GM12878 (cell line): ENCODE measurements around the gene P3H2. TPM values are rescaled to one million over a fixed set of nuclear protein-coding genes. Genes with fewer than 3 reads are reported as not detected.

Experiments used
- ATAC-seq: fragments of 200-7000 bp; cut with Tn5 transposase; 3 replicates; pipeline ENCODE4 v1.9.1; 2020; ENCODE audit warnings: mild to moderate bottlenecking, moderate library complexity
- BruUV-seq: library from RNA; stranded (reverse); fragments of 400-500 nt; replicated peaks from 2 replicates; lab custom pipeline; 2021; lab: Mats Ljungman, UMichigan
- CTCF ChIA-PET: fragments of 300-600 bp; sonication (Branson Sonifier 250); formaldehyde crosslinking; extraction: SDS; loops from one replicate; lab custom pipeline; 2021; ENCODE audit warnings: inconsistent platforms; lab: Yijun Ruan, JAX
- POLR2A ChIA-PET: fragments of 350-600 bp; formaldehyde crosslinking; extraction: SDS; loops from one replicate; lab custom pipeline; 2021; ENCODE audit warnings: inconsistent platforms; lab: Charles Lee
- RAD21 ChIA-PET: fragments of 300-600 bp; sonication (Branson Sonifier 250); formaldehyde crosslinking; loops from one replicate; lab custom pipeline; 2023; ENCODE audit warnings: antibody characterized with exemption; ENCODE audit not compliant: unreplicated experiment; lab: Charles Lee
- SMC1A ChIA-PET: fragments of 300-600 bp; sonication (Branson Sonifier 250); formaldehyde crosslinking; loops from one replicate; lab custom pipeline; 2023; ENCODE audit not compliant: unreplicated experiment, uncharacterized antibody; lab: Charles Lee
- DNase-seq: peaks from one replicate; pipeline ENCODE4 v3.0.0-alpha.2; 2011; ENCODE audit warnings: low read depth, low spot score
- FAIRE-seq: peaks from 3 replicates; lab custom pipeline; 2011; peaks lifted over from hg19 to GRCh38; lab: Jason Lieb, UNC
- H2AFZ ChIP-seq: 2 replicates; pipeline ENCODE4 v1.6.0; 2011; ENCODE audit warnings: low read depth, low read length, control low read depth; ENCODE audit not compliant: control insufficient read depth
- H3K27ac ChIP-seq: 2 replicates; pipeline ENCODE4 v1.5.1; 2011; ENCODE audit warnings: control low read depth; ENCODE audit not compliant: control insufficient read depth, insufficient read depth
- H3K27me3 ChIP-seq, 2 experiments: replicated peaks in 1 of 2; 2 replicates each; pipeline versions ENCODE4 v1.6.0 to v1.6.1; 2011; ENCODE audit warnings: low read length in 1 of 2; ENCODE audit not compliant: control insufficient read depth in 2 of 2, insufficient read depth in 2 of 2
- H3K36me3 ChIP-seq, 2 experiments: 2 replicates each; pipeline ENCODE4 v1.5.1; 2011; ENCODE audit warnings: low read length in 1 of 2; ENCODE audit not compliant: control insufficient read depth in 2 of 2, insufficient read depth in 2 of 2
- H3K4me1 ChIP-seq: 2 replicates; pipeline ENCODE4 v1.6.1; 2011; ENCODE audit warnings: mild to moderate bottlenecking, low read length, moderate library complexity, mixed read lengths; ENCODE audit not compliant: control insufficient read depth, insufficient read depth
- H3K4me2 ChIP-seq: 2 replicates; pipeline ENCODE4 v1.6.0; 2011; ENCODE audit warnings: control low read depth; ENCODE audit not compliant: control insufficient read depth, insufficient read depth
- H3K4me3 ChIP-seq: fragments of 200-600 bp; sonication (generic); 2 replicates; pipeline ENCODE4 v1.5.1; 2016
- H3K79me2 ChIP-seq: 2 replicates; pipeline ENCODE4 v1.6.0; 2011; ENCODE audit warnings: low read length; ENCODE audit not compliant: control insufficient read depth, insufficient read depth
- H3K9ac ChIP-seq: 2 replicates; pipeline ENCODE4 v1.8.0; 2011; ENCODE audit warnings: low read length, control low read depth, mixed read lengths; ENCODE audit not compliant: control insufficient read depth, insufficient read depth
- H3K9me3 ChIP-seq: replicated peaks from 3 replicates; pipeline ENCODE4 v1.5.1; 2011; ENCODE audit warnings: mild to moderate bottlenecking, low read length; ENCODE audit not compliant: control insufficient read depth, insufficient read depth
- H4K20me1 ChIP-seq: 2 replicates; pipeline ENCODE4 v1.6.0; 2011; ENCODE audit not compliant: control insufficient read depth, insufficient read depth
- ASH2L ChIP-seq: fragments of 300-600, 200-600 bp; sonication (generic); IDR thresholded peaks from 2 replicates; pipeline ENCODE4 v1.6.1; 2017; ENCODE audit warnings: low read depth, mild to moderate bottlenecking, borderline replicate concordance
- BCL11A ChIP-seq: IDR thresholded peaks from 2 replicates; pipeline ENCODE4 v1.6.1; 2011; ENCODE audit warnings: low read depth, low read length
- BCL3 ChIP-seq: IDR thresholded peaks from 2 replicates; pipeline ENCODE4 v1.6.1; 2011; ENCODE audit warnings: borderline replicate concordance, low read depth, mild to moderate bottlenecking, moderate library complexity, low read length; ENCODE audit not compliant: insufficient read depth, poor library complexity, severe bottlenecking
- EED ChIP-seq: sonication (generic); IDR thresholded peaks from 2 replicates; pipeline ENCODE4 v1.6.1; 2016; ENCODE audit warnings: antibody characterized with exemption, low read depth
- HSF1 ChIP-seq: fragments of 150-350 bp; IDR thresholded peaks from 2 replicates; pipeline ENCODE4 v1.6.1; 2014; ENCODE audit warnings: mild to moderate bottlenecking, low read depth, low read length
- MAX ChIP-seq: IDR thresholded peaks from 2 replicates; pipeline ENCODE4 v1.6.1; 2012; ENCODE audit warnings: low read depth, low read length, improper control_type of control experiment
- NFYB ChIP-seq: IDR thresholded peaks from 2 replicates; pipeline ENCODE4 v1.6.1; 2011; ENCODE audit warnings: low read depth, mild to moderate bottlenecking, low read length, improper control_type of control experiment, moderate library complexity; ENCODE audit not compliant: insufficient read depth
- NKRF ChIP-seq: fragments of 450-650 bp; conservative IDR thresholded peaks from 2 replicates; pipeline ENCODE4 v1.6.1; 2017; ENCODE audit warnings: mild to moderate bottlenecking, moderate library complexity
- SRF ChIP-seq, 2 experiments: IDR thresholded peaks; 2 replicates each; pipeline ENCODE4 v1.6.1; 2011; ENCODE audit warnings: low read depth in 2 of 2, low read length in 2 of 2, mild to moderate bottlenecking in 1 of 2, moderate library complexity in 1 of 2
- TBL1XR1 ChIP-seq: IDR thresholded peaks from 2 replicates; pipeline ENCODE4 v1.6.1; 2012; ENCODE audit warnings: low read depth, low read length, improper control_type of control experiment
- ZBTB33 ChIP-seq: fragments of 450-650 bp; IDR thresholded peaks from 2 replicates; pipeline ENCODE4 v1.6.1; 2017; ENCODE audit warnings: mild to moderate bottlenecking
- ZNF592 ChIP-seq: fragments of 450-650 bp; IDR thresholded peaks from 2 replicates; pipeline ENCODE4 v1.6.1; 2017; ENCODE audit warnings: mild to moderate bottlenecking, moderate library complexity
- WGBS: methylation state at CpG from one replicate; pipeline ENCODE4 v1.1.6; 2016; ENCODE audit warnings: low lambda C conversion rate; ENCODE audit not compliant: insufficient replicate concordance, insufficient coverage; ENCODE audit errors: missing lambda C conversion rate; 5-methylcytosine and 5-hydroxymethylcytosine counted together
- in situ Hi-C: fragments of 300-500 bp; cut with MboI; formaldehyde crosslinking; loops from 9 replicates; pipeline ENCODE4 v1.14.3; 2018; ENCODE audit warnings: mixed read lengths
- intact Hi-C: fragments of 100-400 bp; cut with micrococcal nuclease; formaldehyde crosslinking; loops from one replicate; pipeline ENCODE4 v1.14.2; 2022; ENCODE audit not compliant: unreplicated experiment
- polyA plus RNA-seq, 11 experiments: library from polyadenylated mRNA; depleted of rRNA in 4 of 11; unstranded in 6 of 11; stranded (reverse) in 5 of 11; fragments of >200 nt; fragmentation: Nextera tagmentation in 4 of 11; fragmentation: Illumina TruSeq in 1 of 11; extraction: Ambion mirVana in 4 of 11; extraction: Trizol in 1 of 11; gene quantifications; 1 replicate in 1 of 11; 2 replicates in 10 of 11; pipeline versions ENCODE4 v1.2.1 to v1.2.3, GENCODE V29; 2011 to 2016; ENCODE audit warnings: inconsistent platforms in 2 of 11, missing spikeins in 2 of 11, low read depth in 1 of 11
- total RNA-seq, 4 experiments: library from RNA; depleted of rRNA in 3 of 4; stranded (reverse); fragments of >200 nt in 3 of 4; fragmentation: Illumina TruSeq in 1 of 4; extraction: Trizol in 1 of 4; gene quantifications; 2 replicates each; pipeline versions ENCODE4 v1.2.1 to v1.2.3, GENCODE V29; 2013 to 2021

Gene P3H2
- total and polyA plus RNA-seq, 10 of the 15 experiments (the other 5 are each of a cell fraction or from before 2014, with no cell fraction given): 27.0 to 97.6 (median 83.2) TPM

- DNase-seq: no peak
- SMC1A ChIA-PET: interaction anchor here (1.7 kb wide), 1 partner anchor 87 kb away, joined by 5 read pairs; no protein-coding TSS in a partner anchor
- intact Hi-C loops (no loop called here), in situ Hi-C loops (no loop called here)
- no peaks in the 10 kb centered on the region for H4K20me1 ChIP-seq
- FAIRE-seq: no peak
- no peaks in the 10 kb centered on the region for H3K9me3 ChIP-seq
- no peaks in the 10 kb centered on the region for H3K79me2 ChIP-seq
- H3K4me1 ChIP-seq: no peaks in the 10 kb centered on the region
- no peaks in the 10 kb centered on the region for H3K27me3 ChIP-seq
- no peak overlapping the region for H3K4me2 ChIP-seq
- H3K27ac ChIP-seq: no peak overlapping the region
- H3K4me3 ChIP-seq: no peak overlapping the region
- BruUV-seq: no TSS peak
- H2AFZ ChIP-seq: no peak overlapping the region
- H3K36me3 ChIP-seq: no peaks in the 10 kb centered on the region
- WGBS: 89% methylated on average over 3 of the region's 3 CpGs
- POLR2A ChIA-PET: no interaction called here
- no peak overlapping the region for H3K9ac ChIP-seq
- CTCF ChIA-PET: interaction anchor here (1.0 to 1.4 kb wide), 2 partner anchors 10 to 94 kb away, joined by 3 to 5 read pairs; partner anchors contain the start of gene P3H2
- RAD21 ChIA-PET: interaction anchor here (1.3 kb wide), 1 partner anchor 104 kb away, joined by 3 read pairs; no protein-coding TSS in a partner anchor
- no peak for ATAC-seq
- TF ChIP-seq ZNF592: no peak
- no peak for TF ChIP-seq BCL11A
- no peak for TF ChIP-seq MAX
- TF ChIP-seq NKRF: no peak
- no peak for TF ChIP-seq TBL1XR1
- no peak for TF ChIP-seq EED
- TF ChIP-seq NFYB: no peak
- TF ChIP-seq HSF1: no peak
- no peak for TF ChIP-seq BCL3
- no peak for TF ChIP-seq SRF (IDR thresholded peaks at IDR 0.05; ENCODE audit: low read depth in 2 of 2, low read length in 2 of 2)
- TF ChIP-seq ASH2L: no peak
- TF ChIP-seq ZBTB33: no peak
Observed at GRCh38 chr3:190027116-190027515, 93.6 kb downstream of the P3H2 start.
